Mammary epithelial cell (primary cell): ENCODE measurements around the gene SSBP2.

Experiments used
- EZH2 ChIP-seq: IDR thresholded peaks from 2 replicates; pipeline ENCODE4 v1.6.1; 2012; ENCODE audit warnings: low read length, inconsistent platforms, borderline replicate concordance
- TF ChIP-seq, protein P1 (sequence below), 2 donors: IDR thresholded peaks in 1 of 2; conservative IDR thresholded peaks in 1 of 2; 2 replicates each; pipeline ENCODE4 v1.5.1; 2011 to 2012; ENCODE audit warnings: inconsistent platforms in 2 of 2, low read length in 2 of 2, mild to moderate bottlenecking in 2 of 2, control low read depth in 1 of 2, low read depth in 1 of 2; ENCODE audit not compliant: insufficient read depth in 1 of 2; ENCODE audit errors: extremely low read depth in 1 of 2

DNA sequence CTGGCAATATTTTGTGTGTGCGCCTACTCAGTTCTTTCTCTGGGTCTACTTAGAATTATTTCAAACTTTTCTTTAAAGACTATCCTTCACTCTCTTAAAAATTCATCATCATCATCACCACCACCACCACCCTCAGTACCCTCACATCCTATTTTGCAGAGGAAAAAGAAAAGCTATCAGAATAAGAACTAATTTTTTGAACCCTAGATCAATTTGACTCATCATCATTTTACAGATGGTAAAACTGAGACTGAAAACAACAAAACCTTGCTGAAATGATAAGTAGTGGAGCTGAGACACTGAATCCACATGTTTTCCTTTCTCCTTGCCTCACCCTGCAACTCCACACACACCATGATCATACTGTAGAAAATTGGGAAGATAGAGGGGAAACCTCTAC, 119.3 kb downstream of the SSBP2 start:
- TF ChIP-seq, protein P1, sequence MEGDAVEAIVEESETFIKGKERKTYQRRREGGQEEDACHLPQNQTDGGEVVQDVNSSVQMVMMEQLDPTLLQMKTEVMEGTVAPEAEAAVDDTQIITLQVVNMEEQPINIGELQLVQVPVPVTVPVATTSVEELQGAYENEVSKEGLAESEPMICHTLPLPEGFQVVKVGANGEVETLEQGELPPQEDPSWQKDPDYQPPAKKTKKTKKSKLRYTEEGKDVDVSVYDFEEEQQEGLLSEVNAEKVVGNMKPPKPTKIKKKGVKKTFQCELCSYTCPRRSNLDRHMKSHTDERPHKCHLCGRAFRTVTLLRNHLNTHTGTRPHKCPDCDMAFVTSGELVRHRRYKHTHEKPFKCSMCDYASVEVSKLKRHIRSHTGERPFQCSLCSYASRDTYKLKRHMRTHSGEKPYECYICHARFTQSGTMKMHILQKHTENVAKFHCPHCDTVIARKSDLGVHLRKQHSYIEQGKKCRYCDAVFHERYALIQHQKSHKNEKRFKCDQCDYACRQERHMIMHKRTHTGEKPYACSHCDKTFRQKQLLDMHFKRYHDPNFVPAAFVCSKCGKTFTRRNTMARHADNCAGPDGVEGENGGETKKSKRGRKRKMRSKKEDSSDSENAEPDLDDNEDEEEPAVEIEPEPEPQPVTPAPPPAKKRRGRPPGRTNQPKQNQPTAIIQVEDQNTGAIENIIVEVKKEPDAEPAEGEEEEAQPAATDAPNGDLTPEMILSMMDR (conservative IDR thresholded peaks at IDR 0.05 in 1 of 2, IDR thresholded peaks at IDR 0.05 in 1 of 2; ENCODE audit: extremely low read depth in 1 of 2, insufficient read depth in 1 of 2, low read depth in 1 of 2, low read length in 2 of 2): no peak
- no peak for TF ChIP-seq EZH2
